Right atrium auricular region (tissue), 2 donors: Measurements from ENCODE around the gene TCAF1. TPM values are rescaled to one million over a fixed set of nuclear protein-coding genes. Genes with fewer than 3 reads are reported as not detected.
"Not testable (repeated sequence)": the region's sequence is repeated elsewhere in the genome, so short reads cannot be mapped to it uniquely, and the experiment has no call there.

Experiments used
- DNase-seq: peaks from one replicate; pipeline ENCODE4 v3.0.0-alpha.2; 2019; ENCODE audit warnings: low spot score
- H3K27ac ChIP-seq, 2 donors: fragments of 200-600 bp; sonication (generic); 1 replicate in 1 of 2; 2 replicates in 1 of 2; pipeline ENCODE4 v1.5.1; 2016 to 2019
- H3K27me3 ChIP-seq, 2 donors: fragments of 200-600 bp; sonication (generic); one replicate each; pipeline versions ENCODE4 v1.5.1 to v1.6.0; 2017 to 2019
- H3K36me3 ChIP-seq: fragments of 200-600 bp; sonication (generic); one replicate; pipeline ENCODE4 v1.5.1; 2016
- H3K4me1 ChIP-seq, 2 donors: fragments of 200-600 bp; sonication (generic); one replicate each; pipeline versions ENCODE4 v1.5.1 to v1.6.0; 2017 to 2019
- H3K4me3 ChIP-seq, 2 donors: fragments of 200-600 bp; sonication (generic); 1 replicate in 1 of 2; 2 replicates in 1 of 2; pipeline ENCODE4 v1.5.1; 2017 to 2019; ENCODE audit warnings: mild to moderate bottlenecking in 1 of 2, moderate library complexity in 1 of 2
- H3K9me3 ChIP-seq, 2 donors: fragments of 200-600 bp; sonication (generic); one replicate each; pipeline ENCODE4 v1.5.1; 2019
- CTCF ChIP-seq, 2 donors: fragments of 200-600 bp; sonication (generic); IDR thresholded peaks; one replicate each; pipeline ENCODE4 v1.5.1; 2019; ENCODE audit warnings: antibody characterized with exemption in 2 of 2
- total RNA-seq, 2 donors: library from RNA; depleted of rRNA; stranded (reverse); fragments of >200 nt; gene quantifications; one replicate each; pipeline ENCODE4 v1.1.0, GENCODE V29; 2016

The TCAF1 gene
- total RNA-seq, 2 donors from 2014 or later: 27.9 to 32.1 TPM

- H3K4me1 ChIP-seq: no peaks in the 10 kb centered on the region
- H3K4me3 ChIP-seq: no peak overlapping the region
- H3K27ac ChIP-seq: no peak overlapping the region
- DNase-seq: no peak
- no peak for TF ChIP-seq CTCF (IDR thresholded peaks at IDR 0.05)
- H3K27me3 ChIP-seq: no peaks in the 10 kb centered on the region
- H3K9me3 ChIP-seq: peaks cover 0 to 31% of the 10 kb centered on the region in 2 donors
- H3K36me3 ChIP-seq: no peaks in the 10 kb centered on the region
Measured at GRCh38 chr7:143850682-143851081, 51.3 kb downstream of the TCAF1 start.

- H3K4me3 ChIP-seq: no peak overlapping the region
- no peak for DNase-seq
- TF ChIP-seq CTCF (IDR thresholded peaks at IDR 0.05): no peak
- no peaks in the 10 kb centered on the region for H3K36me3 ChIP-seq
- H3K9me3 ChIP-seq: peaks cover 0 to 31% of the 10 kb centered on the region in 2 donors
- H3K27me3 ChIP-seq: no peaks in the 10 kb centered on the region
- H3K27ac ChIP-seq: no peak overlapping the region
- no peaks in the 10 kb centered on the region for H3K4me1 ChIP-seq
Measured at GRCh38 chr7:143849785-143850479, 52.0 kb downstream of the TCAF1 start.

- peaks cover 0 to 31% of the 10 kb centered on the region in 2 donors for H3K9me3 ChIP-seq
- no peaks in the 10 kb centered on the region for H3K36me3 ChIP-seq
- H3K4me3 ChIP-seq: no peak overlapping the region
- H3K4me1 ChIP-seq: no peaks in the 10 kb centered on the region
- no peak for TF ChIP-seq CTCF (IDR thresholded peaks at IDR 0.05)
- DNase-seq: no peak
- no peak overlapping the region for H3K27ac ChIP-seq
- H3K27me3 ChIP-seq: no peaks in the 10 kb centered on the region
Measured at GRCh38 chr7:143848192-143848591, 53.8 kb downstream of the TCAF1 start.

GRCh38 chr7:143846692-143847091 lies 55.3 kb downstream of the TCAF1 start:
- Histone ChIP-seq H3K4me3 (no peak overlapping the region), H3K27me3 (no peaks in the 10 kb centered on the region), H3K9me3 (peaks cover 0 to 31% of the 10 kb centered on the region in 2 donors), H3K36me3 (no peaks in the 10 kb centered on the region), H3K27ac (no peak overlapping the region), H3K4me1 (no peaks in the 10 kb centered on the region)
- no peak for TF ChIP-seq CTCF (IDR thresholded peaks at IDR 0.05)
- no peak for DNase-seq

- H3K36me3 ChIP-seq, H3K4me1 ChIP-seq, H3K4me3 ChIP-seq, H3K9me3 ChIP-seq, H3K27ac ChIP-seq, DNase-seq, H3K27me3 ChIP-seq: not testable (repeated sequence)
Measured at GRCh38 chr7:143841696-143842095, 60.3 kb downstream of the TCAF1 start.

- H3K27me3 ChIP-seq, H3K4me1 ChIP-seq, H3K4me3 ChIP-seq, DNase-seq, H3K9me3 ChIP-seq, H3K36me3 ChIP-seq, H3K27ac ChIP-seq: not testable (repeated sequence)
Measured at GRCh38 chr7:143840062-143840461, 61.9 kb downstream of the TCAF1 start.

- not testable (repeated sequence) for H3K27ac ChIP-seq
- peak; percentile 57 to 77 for TF ChIP-seq CTCF (IDR thresholded peaks at IDR 0.05)
- H3K4me3 ChIP-seq: peak overlapping the region; percentile 26 to 40
Measured at GRCh38 chr7:143837223-143837622, 64.8 kb downstream of the TCAF1 start.

GRCh38 chr7:143836622-143837021 lies 65.4 kb downstream of the TCAF1 start:
- not testable (repeated sequence) for H3K27me3 ChIP-seq, H3K9me3 ChIP-seq, H3K4me1 ChIP-seq, H3K27ac ChIP-seq, H3K36me3 ChIP-seq
- DNase-seq: peak; percentile 93
- peak overlapping the region; percentile 39 to 40 for H3K4me3 ChIP-seq

More at GRCh38 chr7:143837223-143837622, 64.8 kb downstream of the TCAF1 start:
- H3K4me1 ChIP-seq, H3K9me3 ChIP-seq, H3K27me3 ChIP-seq, H3K36me3 ChIP-seq: not testable (repeated sequence)
- DNase-seq: peak; percentile 92

GRCh38 chr7:143836088-143836487 lies 65.9 kb downstream of the TCAF1 start:
- DNase-seq, H3K4me1 ChIP-seq, H3K27me3 ChIP-seq, H3K36me3 ChIP-seq, H3K27ac ChIP-seq, H3K9me3 ChIP-seq: not testable (repeated sequence)
- peak overlapping the region in 1 of 2 donors; percentile 40 for H3K4me3 ChIP-seq

- H3K4me3 ChIP-seq, H3K4me1 ChIP-seq, H3K9me3 ChIP-seq, H3K27ac ChIP-seq, H3K27me3 ChIP-seq, H3K36me3 ChIP-seq, DNase-seq: not testable (repeated sequence)
Measured at GRCh38 chr7:143826578-143826977, 75.4 kb downstream of the TCAF1 start.
